GM21367 (cell line): ENCODE data around the gene FBLN2.

Experiments used
- ATAC-seq: cut with Tn5 transposase; IDR thresholded peaks from one replicate; pipeline ENCODE4 v1.9.1; 2021; ENCODE audit not compliant: unreplicated experiment

Gene FBLN2

GRCh38 chr3:13564751-13565560, 16.0 kb downstream of the FBLN2 start:
- ATAC-seq, result no peak

- ATAC-seq, result no peak
Observed at GRCh38 chr3:13565581-13566452, 16.9 kb downstream of the FBLN2 start.

- no peak for ATAC-seq
Observed at GRCh38 chr3:13566453-13566748, 17.5 kb downstream of the FBLN2 start.

GRCh38 chr3:13566769-13567310, 17.9 kb downstream of the FBLN2 start:
- ATAC-seq, result no peak

GRCh38 chr3:13567684-13568514, 19.0 kb downstream of the FBLN2 start:
- ATAC-seq, result no peak

- ATAC-seq, result no peak
Observed at GRCh38 chr3:13568515-13569028, 19.6 kb downstream of the FBLN2 start.

GRCh38 chr3:13569201-13569600, 20.3 kb downstream of the FBLN2 start:
- no peak for ATAC-seq

- no peak for ATAC-seq
Observed at GRCh38 chr3:13569641-13570390, 20.9 kb downstream of the FBLN2 start.

GRCh38 chr3:13570391-13571194, 21.7 kb downstream of the FBLN2 start:
- ATAC-seq, result no peak

- ATAC-seq, result no peak
Observed at GRCh38 chr3:13571264-13571663, 22.3 kb downstream of the FBLN2 start.

GRCh38 chr3:13571831-13572750, 23.2 kb downstream of the FBLN2 start:
- ATAC-seq, result no peak

- no peak for ATAC-seq
Observed at GRCh38 chr3:13572926-13573623, 24.1 kb downstream of the FBLN2 start.

GRCh38 chr3:13574083-13574797, 25.3 kb downstream of the FBLN2 start:
- ATAC-seq, result no peak

GRCh38 chr3:13574798-13575451, 26.0 kb downstream of the FBLN2 start:
- no peak for ATAC-seq

- ATAC-seq, result no peak
Observed at GRCh38 chr3:13575459-13576061, 26.6 kb downstream of the FBLN2 start.
